ENCODE measurements around the gene MDGA2. TPM values are rescaled to one million over a fixed set of nuclear protein-coding genes. Genes with fewer than 3 reads are reported as not detected.
"Not testable (repeated sequence)": the region's sequence is repeated elsewhere in the genome, so short reads cannot be mapped to it uniquely, and the experiment has no call there.

The MDGA2 gene
- total and polyA plus RNA-seq, 2 of the 8 experiments (the other 6 are each of a cell fraction or from before 2014, with no cell fraction given), result 0.11 to 0.69 TPM

DNA sequence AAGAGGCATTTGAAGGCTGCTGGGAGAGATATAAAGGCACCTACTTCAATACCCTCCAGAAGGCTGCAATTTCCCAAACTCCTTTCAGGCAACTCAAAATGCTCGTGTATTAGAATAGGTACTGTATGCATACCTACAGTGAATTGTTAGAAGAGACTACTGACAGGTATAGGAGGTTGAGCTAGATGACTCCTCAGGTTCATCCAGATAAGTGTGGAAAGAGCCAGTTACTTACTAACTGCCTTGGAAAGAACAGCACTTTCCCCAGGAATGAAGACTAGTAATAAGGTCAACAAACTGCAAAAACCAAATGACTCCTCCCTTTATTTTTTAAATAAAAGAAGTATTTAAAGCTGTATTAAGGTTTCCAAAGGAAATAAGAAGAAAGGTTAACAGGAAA is 429.0 kb downstream of the MDGA2 start (continued):
- TF ChIP-seq BCL11A (IDR thresholded peaks at IDR 0.05; ENCODE audit: low read depth in 2 of 2, low read length in 2 of 2) (no peak), SAP30 (IDR thresholded peaks at IDR 0.05; ENCODE audit: insufficient read depth, insufficient replicate concordance, low read length) (no peak), EZH2 (IDR thresholded peaks at IDR 0.05; ENCODE audit: low read depth, low read length, severe bottlenecking) (no peak)

DNA sequence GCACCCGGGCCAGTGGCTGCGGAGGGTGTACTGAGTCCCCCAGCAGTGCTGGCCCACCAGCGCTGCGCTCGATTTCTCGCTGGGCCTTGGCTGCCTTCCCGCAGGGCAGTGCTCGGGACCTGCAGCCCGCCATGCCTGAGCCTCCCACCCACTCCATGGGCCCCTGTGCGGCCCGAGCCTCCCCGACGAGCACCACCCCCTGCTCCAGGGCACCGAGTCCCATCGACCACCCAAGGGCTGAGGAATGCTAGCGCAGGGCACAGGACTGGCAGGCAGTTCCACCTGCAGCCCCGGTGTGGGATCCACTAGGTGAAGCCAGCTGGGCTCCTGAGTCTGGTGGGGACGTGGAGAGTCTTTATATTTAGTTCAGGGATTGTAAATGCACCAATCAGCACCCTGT is 432.8 kb downstream of the MDGA2 start:
- H3K4me3 ChIP-seq (ENCODE audit: extremely low read depth in 1 of 4, insufficient read depth in 2 of 4, low read depth in 3 of 4, low read length in 4 of 4); H3K4me1 ChIP-seq (replicated peaks in 1 of 4; ENCODE audit: control insufficient read depth in 3 of 4, insufficient read depth in 4 of 4, low read length in 3 of 4); H3K23ac ChIP-seq (ENCODE audit: insufficient read length); DNase-seq (ENCODE audit: low read depth in 1 of 2, low spot score in 2 of 2); H3K36me3 ChIP-seq (ENCODE audit: control insufficient read depth in 2 of 4, insufficient read depth in 4 of 4, low read length in 3 of 4); H2BK12ac ChIP-seq (ENCODE audit: low read depth, low read length); H2AK5ac ChIP-seq (ENCODE audit: low read depth, low read length); H3K14ac ChIP-seq (ENCODE audit: insufficient read length); H3K18ac ChIP-seq (ENCODE audit: extremely low read depth, low read length); H2BK20ac ChIP-seq (ENCODE audit: low read length); H4K20me1 ChIP-seq (replicated peaks in 1 of 2; ENCODE audit: control insufficient read depth in 1 of 2, insufficient read depth in 2 of 2, low read length in 2 of 2); H2BK120ac ChIP-seq (replicated peaks; ENCODE audit: low read depth, low read length); H3K9ac ChIP-seq (replicated peaks in 1 of 4; ENCODE audit: extremely low read depth in 1 of 4, low read depth in 3 of 4, low read length in 3 of 4); H3K27me3 ChIP-seq (replicated peaks in 1 of 4; ENCODE audit: control insufficient read depth in 3 of 4, extremely low read depth in 1 of 4, insufficient read depth in 3 of 4, low read length in 3 of 4); FAIRE-seq; H2AFZ ChIP-seq (ENCODE audit: low read length); H3K79me2 ChIP-seq (ENCODE audit: control insufficient read depth in 1 of 2, insufficient read depth in 2 of 2, low read length in 2 of 2); H3K4me2 ChIP-seq (ENCODE audit: insufficient read depth in 1 of 2, low read depth in 2 of 2, low read length in 2 of 2); H4K91ac ChIP-seq (replicated peaks; ENCODE audit: insufficient read length, low read length); H4K8ac ChIP-seq (ENCODE audit: extremely low read depth, insufficient read depth, low read length); H3K9me3 ChIP-seq (ENCODE audit: insufficient read depth in 2 of 2, low read depth in 1 of 2, low read length in 1 of 2); H2BK15ac ChIP-seq (ENCODE audit: low read length); H3K23me2 ChIP-seq (ENCODE audit: low read depth, low read length); H4K5ac ChIP-seq (ENCODE audit: insufficient read length, low read depth, low read length); POLR2A ChIA-PET (ENCODE audit: partially characterized antibody); H3K4ac ChIP-seq (replicated peaks; ENCODE audit: insufficient read length, low read depth, low read length); H3K56ac ChIP-seq (replicated peaks; ENCODE audit: insufficient read length, low read depth, low read length); H3K79me1 ChIP-seq (ENCODE audit: low read depth, low read length); H2BK5ac ChIP-seq (ENCODE audit: low read depth, low read length); H3K27ac ChIP-seq (ENCODE audit: low read depth, low read length); CTCF ChIA-PET (ENCODE audit: partially characterized antibody): not testable (repeated sequence)
- 92 to 100% methylated on average over 1 to 11 of the region's 18 CpGs for WGBS, 2 experiments (ENCODE audit: extremely low coverage in 1 of 2, insufficient coverage in 1 of 2, insufficient read length in 1 of 2, insufficient replicate concordance in 2 of 2, low coverage in 1 of 2, low lambda C conversion rate in 2 of 2, missing lambda C conversion rate in 1 of 2)

Measured in H1 (cell line).